HG02973 (cell line): ENCODE measurements around the gene KMT2E.

Source experiments
- ATAC-seq: cut with Tn5 transposase; IDR thresholded peaks from one replicate; pipeline ENCODE4 v1.9.1; 2021; ENCODE audit warnings: moderate library complexity; ENCODE audit not compliant: unreplicated experiment

KMT2E gene

DNA sequence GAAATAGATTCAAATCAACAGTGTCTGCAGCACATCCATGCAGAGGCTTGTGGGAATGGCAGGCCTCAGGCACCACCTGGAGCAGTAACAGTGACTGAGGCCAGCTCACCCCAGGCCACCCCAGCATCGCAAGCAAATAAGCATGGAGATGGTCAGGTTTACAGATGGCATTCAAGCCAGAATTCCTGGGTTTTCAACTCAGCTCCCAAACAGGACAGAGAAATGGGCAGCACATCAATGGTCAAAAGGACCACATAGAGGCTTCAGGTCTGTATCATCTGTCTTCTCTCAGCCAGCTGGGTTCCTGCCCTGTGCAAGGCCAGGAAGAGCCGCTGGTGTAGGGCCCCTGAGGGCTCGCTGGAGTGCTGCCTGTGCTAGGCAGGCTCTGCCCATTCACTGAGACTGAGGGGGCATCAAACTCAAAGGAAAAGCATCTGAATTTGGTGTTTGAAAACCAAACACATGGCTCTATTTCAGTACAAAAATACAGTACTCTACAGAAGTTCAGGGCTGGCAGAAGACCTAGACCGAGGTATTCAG, 112.5 kb downstream of the KMT2E start:
- ATAC-seq: no peak

DNA sequence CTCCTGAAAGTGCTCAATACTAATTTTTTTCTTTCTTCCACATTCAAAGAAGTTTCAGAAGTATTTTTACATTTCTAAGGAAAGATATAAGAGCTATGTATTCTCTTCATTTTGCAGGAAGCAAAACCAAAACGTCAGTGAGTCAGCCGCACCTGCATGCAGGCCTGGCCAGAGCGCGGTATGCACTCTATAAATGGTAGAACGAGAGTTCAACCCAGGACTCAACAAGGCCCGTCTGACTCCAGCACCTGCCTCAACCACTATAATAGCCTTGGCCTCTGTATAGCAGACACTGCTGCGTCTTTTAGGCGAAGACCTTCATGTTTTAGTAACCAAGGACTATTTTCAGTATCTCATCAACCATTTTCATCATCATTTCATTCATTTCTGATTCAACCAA, 113.2 kb downstream of the KMT2E start:
- ATAC-seq: no peak

DNA sequence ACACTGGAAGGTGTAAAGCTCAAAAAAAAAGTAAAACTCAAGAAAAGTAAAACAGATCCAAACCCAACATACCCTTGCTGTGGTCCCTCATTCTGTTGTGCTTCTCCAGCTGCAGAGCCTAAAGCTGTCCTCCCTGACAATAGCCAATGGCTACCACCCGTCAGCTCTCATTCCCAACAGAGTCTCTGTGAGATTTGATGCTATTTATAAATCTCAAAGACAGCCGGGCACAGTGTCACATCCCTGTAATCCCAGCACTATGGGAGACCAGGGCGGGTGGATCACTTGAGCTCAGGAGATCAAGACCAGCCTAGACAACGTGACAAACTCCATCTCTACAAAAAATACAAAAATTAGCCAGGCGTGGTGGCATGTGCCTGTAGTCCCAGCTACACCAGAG, 116.0 kb downstream of the KMT2E start:
- no peak for ATAC-seq

DNA sequence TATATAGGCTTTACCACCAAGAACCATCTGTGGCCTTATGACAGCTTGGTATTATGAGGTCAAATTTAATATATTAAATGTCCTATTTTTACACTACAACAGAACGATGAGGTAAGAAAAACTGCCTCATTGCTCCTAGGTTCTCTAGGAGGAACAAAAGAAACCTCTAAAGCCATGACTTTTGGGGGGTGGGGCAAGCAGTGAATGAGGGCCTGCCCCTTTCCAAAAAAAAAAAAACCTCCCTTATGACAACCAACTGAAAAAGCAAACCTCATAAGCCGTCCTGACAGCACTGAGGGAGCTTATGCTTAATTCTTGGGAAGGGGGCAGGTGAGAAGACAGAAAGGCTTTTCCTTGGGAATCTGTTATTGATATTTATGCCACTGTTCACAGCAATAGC, 116.6 kb downstream of the KMT2E start:
- no peak for ATAC-seq

DNA sequence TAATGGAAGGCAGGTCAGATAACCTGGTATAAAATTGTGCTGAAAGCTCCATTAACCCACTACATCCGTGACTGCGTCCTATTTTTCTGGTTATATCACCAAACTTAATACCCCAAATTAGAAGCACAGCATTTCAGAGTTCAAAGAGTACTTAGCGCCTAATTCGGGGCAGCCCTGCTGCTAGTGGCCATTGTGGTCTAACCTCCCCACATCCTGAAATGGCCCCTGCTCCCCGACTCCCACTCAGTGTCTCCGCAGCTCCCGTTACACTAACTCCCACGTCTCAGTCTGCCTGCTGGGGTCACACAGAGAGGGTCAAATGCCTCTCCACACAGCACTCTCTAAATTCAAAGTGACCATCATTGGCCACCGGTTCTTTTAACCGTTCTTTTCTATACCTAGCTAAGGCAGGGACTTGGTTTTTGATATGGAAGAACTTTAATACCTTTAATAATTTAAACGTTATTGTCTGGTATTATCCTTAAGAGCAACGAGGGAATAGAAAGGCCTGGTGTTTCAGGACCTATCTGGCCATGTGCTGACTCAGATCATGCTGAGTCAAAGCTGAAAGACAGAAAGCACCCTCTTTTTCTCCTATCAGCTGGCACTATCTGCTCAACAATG, 117.1 kb downstream of the KMT2E start:
- ATAC-seq: peak; percentile 62

DNA sequence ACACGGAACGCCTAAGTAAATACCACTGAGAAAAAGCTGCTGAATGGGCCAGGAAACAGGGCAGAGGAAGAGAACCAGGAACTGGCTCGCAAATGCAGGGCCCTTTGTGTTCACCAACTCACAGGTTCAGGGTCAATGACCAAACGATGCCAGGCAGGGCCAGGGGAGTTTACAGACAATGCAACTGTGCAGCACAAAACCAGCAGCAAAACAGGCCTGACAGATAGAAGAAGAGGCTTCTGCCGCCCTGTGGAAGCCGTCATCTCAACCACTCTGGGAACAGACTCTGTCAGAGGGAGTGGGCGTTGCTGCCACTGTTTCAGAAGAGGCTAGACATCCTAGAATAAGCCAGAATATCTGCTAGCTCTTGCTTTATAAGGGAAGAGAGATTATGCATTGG, 117.9 kb downstream of the KMT2E start:
- ATAC-seq: no peak

DNA sequence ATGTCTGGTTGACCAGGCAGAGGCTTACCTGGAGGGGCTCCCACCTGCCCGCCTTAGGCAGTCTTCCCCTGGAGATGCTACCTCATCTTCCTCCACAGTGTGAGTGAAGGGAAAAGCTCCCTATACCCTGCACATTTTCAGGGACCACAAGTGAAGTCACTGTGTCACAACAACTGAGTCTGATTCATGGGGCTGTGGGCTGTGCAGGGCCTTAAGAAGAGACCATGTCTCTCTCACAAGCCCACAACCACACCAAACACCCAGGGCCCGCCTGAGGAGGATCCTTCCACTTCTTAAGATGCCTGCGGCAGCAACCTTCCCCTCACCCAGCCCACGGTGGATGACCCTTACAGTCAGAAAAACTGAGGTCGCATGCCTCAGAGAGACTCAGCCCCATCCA, 118.3 kb downstream of the KMT2E start:
- ATAC-seq: no peak

DNA sequence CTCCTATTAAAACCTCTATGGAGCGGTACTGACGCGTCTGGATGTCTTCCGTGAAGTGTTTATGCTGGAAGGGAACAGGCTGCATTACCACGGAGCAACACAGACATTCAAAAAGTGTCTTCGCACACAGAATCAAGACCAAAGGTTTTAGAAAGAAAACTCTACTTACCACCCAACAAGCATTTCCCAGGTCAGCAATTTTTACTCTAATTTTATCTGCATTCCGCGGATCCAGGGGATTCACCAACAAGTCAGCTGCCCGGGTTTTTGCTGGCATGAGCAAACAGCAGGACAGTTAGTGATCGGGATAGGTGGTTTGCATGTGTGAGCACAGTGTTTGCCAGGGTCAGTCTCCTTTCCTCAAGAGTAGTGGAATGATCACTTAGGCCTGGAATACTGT, 118.8 kb downstream of the KMT2E start:
- no peak for ATAC-seq

DNA sequence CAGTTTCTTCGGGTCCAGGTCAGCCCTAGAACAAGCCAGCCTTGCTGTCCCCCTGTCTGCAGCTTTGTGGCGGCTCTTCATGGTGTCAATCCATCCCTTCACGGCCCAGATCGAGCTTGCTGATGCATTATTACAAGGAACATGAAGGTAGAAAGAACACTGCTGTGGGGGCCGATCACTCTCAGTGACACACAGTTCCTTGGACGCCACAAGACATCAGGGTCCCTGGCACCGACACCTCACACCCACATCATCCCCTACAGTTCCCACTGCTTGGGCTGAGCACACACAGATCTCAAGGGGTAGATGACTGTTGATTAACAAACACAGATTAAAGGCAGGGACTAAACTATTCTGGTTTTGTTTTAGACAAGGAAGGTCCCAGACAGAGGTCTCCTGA, 119.4 kb downstream of the KMT2E start:
- ATAC-seq: no peak

DNA sequence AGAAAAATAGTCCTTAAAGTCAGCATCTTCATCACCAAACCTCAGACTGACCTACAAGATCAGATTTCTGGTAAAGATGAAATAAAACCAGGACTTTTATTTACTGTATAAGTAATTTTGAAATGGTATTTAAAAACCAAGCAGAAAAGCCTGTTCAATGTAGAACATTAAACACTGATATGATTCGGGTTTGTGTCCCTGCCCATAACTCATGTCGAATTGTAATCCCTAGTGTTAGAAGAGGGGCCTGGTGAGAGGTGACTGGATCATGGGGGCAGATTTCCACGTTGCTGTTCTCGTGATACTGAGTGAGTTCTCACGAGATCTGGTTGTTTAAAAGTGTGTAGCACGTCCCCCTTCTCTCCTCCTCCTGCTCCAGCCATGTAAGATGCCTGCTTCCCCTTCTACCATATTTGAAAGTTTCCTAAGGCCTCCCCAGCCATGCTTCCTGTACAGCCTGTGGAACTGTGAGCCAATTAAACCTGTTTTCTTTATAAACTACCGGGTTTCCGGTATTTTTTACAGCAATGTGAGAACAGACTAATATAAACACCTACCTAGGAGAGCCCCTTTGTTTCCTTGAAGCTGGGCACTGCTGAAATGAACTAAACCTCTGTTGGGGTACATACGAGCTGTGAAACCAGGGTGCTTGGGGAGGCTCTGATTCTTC, 120.1 kb downstream of the KMT2E start:
- ATAC-seq: no peak

DNA sequence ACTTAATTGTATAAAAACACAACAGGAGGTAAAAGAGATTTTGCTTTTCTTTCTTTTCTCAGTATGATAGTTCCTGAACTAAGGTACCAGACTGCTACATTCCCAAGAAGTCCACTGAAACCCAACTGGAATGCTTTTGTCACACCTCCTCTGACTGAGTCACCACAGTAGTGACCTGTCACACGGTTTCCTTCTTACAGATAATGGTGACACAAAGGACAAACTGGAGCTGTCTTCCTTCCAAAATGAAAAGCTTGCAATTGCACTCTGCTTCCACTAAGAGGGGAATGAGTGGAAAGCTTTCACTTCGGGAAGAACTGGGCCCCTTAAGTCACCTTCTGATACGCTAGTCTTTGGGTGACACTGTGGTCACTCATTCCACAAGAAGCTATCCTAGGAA, 122.2 kb downstream of the KMT2E start:
- ATAC-seq: no peak

DNA sequence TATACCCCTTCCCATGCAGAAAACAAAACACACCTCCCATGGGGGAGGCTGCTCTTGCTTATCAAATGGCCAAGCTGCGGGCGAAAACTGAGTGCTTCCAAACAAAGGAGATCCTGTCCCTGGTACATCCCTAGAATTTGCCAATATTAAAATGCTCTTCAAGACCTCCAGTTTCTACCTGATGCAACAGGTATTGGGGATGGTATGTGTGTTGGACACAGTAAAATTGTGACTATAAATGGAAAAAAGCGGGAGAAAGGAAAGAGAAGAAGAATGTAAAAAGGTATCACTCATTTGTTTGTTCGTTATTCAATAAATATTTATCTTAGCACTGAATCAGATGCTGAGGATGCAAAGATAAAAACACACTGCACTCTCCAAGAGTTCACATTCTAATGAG, 123.9 kb downstream of the KMT2E start:
- no peak for ATAC-seq

DNA sequence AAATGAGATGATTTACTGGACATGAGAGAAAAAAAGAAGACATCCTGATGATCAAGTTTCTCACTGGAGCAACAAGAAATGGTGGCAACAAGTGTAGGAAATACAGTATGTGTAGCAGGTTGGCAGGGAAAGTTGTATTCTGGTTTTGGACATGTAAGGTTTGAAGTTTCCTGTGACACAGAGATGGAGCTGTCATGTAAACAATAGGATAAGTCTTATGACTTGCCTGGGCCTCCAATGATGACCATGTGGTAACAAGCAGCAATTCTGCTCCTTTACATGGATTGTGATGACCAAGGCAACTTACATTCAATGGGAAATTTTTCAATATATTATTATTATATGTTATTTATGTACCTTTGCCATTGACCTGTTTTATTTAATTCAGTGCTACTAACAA, 125.4 kb downstream of the KMT2E start:
- no peak for ATAC-seq

DNA sequence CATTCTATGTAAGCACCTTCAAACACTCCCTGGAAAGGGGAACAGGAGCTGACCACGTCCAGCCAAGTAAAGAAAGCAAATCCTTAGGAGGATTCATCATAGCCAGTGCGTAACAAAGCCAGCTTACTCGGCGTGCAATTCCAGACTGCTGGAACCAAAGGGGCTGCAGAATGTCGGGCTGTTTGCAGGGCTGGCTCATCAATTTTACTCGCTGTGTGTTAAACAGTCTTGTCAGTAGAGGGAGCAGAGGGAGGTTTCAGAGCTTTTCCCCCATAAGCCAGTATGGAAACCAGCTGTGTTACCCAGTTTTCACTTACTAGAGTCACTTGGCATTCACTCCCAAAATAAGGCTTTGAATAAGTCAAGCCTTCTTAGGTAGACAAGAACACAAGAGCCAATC, 127.1 kb downstream of the KMT2E start:
- ATAC-seq: no peak

DNA sequence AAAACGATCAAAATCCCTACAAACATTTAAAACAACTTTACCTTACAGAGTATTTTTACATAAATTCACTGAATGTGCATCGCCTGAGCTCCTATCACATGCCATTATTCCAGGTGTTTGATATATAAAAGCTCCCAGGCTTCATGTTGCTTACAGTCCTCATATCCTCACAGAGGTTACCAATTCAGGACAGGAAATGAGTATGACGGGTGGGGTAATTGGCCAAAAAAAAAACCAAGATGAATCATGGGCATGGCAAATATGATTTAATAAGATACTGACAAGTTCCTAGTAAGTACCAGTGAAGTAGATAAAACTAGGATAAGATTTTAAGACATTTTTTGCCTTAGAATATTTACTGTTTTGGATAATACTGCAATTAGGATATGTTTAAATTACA, 135.8 kb downstream of the KMT2E start:
- ATAC-seq: no peak

DNA sequence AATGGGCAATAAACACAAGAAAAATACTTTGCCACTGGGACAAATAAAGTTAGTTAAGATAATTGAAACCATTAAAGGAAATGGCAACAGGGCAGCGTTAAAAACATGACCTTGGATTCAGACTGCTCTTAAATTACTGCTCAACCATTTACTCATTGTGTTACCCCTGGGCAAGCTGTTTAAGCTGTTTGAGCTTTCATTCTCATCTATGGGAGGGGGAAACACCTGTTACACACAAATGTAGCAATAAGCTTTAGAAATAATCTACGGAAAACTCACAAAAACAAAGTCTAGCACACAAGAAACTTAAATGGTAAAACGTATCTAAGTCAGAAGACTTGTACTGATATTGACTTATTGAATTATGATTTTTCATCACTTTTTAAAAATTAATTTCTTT, 137.1 kb downstream of the KMT2E start:
- no peak for ATAC-seq

DNA sequence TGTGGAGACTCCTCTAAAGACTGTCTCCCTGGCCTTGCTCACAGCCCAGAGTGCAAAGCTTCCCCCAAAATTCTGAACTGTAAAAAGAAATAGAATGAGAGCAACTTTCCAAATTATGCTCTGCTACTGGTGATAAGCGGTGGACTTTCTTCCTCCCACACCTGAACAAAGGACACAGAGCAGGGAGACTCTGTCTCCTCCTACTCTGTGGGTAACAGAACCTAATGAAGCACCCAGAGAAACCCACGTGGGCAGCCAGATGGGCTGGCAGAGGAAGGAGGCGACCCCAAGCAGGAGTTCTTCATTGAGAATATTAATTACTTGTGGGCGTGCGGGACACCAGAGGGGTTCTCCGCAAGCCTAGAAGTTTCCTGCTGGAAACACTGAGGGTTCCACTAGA, 139.5 kb downstream of the KMT2E start:
- ATAC-seq: no peak

DNA sequence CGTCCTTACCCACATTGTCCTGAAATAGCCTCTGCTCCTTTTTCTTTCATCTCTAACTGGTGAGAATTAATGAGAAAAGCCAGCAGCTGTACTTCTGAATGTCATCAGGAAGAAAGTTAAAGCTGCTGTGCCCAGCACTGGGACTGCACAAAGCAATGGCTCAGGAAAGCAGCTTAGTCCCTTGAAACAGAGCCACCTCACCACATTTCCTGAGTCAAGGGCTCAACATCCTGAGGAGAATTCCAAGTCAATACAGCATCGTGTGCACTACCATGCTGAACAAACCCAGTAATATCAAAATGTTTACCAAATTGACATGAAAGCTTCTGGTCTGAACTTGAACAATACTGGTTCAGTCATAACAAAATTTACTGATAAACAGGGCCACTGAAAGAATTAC, 140.1 kb downstream of the KMT2E start:
- ATAC-seq: no peak

DNA sequence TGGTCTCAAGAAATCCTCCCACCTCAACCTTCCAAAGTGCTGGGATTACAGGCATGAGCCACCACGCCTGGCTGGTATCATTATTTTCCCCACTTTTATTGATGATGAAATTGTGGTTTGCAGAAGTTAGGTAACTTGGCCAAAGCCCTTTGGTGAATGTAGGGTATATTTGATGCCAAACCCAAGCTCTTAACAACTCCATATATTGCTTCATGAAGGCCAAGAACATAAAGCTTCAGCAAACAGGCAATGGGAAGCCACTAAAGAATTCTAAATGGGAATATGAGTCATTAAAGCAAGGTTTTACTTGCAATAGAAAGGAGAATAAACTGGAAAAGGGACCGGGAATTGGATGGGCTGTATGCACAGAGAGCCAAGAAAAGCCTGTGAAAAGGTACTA, 142.7 kb downstream of the KMT2E start:
- no peak for ATAC-seq

DNA sequence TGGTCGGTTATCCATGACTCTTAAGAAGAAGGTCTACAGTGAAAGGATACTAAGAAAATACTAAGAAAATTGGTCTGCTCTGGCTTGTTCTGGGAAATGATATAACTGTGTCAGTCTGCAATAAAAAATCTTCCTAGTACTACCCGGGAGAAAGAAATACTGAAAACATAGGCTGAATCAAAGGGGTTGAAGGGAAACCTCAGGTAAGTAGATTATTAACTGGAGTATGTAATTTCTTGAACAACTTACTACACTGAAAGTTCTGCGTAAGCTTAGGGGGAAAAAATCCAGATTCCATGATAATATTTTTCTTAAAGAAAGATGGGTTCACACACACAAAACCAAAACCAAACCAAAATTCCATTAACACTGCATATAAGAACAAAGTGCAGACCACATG, 143.3 kb downstream of the KMT2E start:
- ATAC-seq: no peak

DNA sequence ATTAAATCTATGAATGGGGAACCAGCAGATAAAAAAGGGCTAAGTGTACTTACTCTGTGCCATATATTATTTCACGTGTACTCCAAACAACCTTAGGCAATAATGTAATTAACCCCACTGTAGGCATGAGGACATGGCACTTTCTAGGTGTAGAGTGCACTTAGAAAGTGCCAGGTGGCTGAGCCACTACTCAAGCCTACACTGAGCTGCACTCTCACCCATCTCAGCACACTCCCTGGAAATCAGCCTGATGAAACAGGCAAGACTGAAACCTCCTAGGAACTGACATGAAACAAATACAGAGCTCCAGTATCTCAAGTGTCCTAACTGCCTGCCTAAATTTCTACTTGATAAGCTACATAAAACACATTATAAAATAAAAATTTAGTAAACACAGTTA, 147.4 kb downstream of the KMT2E start:
- no peak for ATAC-seq
